AG09309 (cell line): ENCODE results near the gene CLDND2.

Experiments used
- DNase-seq: peaks from one replicate; pipeline ENCODE4 v3.0.0-alpha.2; 2010; ENCODE audit warnings: low read depth
- H3K4me3 ChIP-seq: 2 replicates; pipeline ENCODE4 v1.5.1; 2011; ENCODE audit warnings: mild to moderate bottlenecking, low read depth, low read length, moderate library complexity; ENCODE audit not compliant: control insufficient read depth
- TF ChIP-seq, protein P1 (sequence below): IDR thresholded peaks from 2 replicates; pipeline ENCODE4 v1.5.1; 2011; ENCODE audit warnings: mild to moderate bottlenecking, low read depth, low read length, inconsistent platforms; ENCODE audit not compliant: insufficient read depth, control insufficient read depth; ENCODE audit errors: missing control alignments

CLDND2 gene

DNA sequence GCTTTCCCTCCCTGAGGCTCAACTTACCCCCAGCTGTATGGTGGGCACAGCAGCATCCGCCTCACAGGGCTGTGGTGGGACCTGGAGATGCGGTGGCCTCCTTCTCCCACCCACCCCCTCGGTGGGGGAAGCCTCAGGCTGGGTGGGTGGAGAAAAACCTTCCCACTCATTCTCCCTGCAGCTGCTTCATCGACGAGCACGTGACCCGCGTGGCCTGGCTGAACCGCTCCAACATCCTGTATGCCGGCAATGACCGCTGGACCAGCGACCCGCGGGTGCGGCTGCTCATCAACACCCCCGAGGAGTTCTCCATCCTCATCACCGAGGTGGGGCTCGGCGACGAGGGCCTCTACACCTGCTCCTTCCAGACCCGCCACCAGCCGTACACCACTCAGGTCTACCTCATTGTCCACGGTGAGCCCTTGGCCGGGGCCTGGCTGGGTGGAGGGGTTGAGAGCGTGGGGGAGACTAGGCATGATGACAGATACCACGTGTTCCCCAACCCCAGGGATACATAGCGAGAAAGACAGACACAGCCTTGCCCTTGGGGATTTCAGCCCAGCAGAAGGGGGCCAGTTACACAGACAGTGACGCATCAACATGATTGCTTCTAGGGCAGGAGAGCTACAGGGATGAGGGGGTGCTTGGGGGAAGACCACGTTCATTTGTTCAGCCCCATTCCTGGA, 45.2 kb downstream of the CLDND2 start:
- TF ChIP-seq, protein P1, sequence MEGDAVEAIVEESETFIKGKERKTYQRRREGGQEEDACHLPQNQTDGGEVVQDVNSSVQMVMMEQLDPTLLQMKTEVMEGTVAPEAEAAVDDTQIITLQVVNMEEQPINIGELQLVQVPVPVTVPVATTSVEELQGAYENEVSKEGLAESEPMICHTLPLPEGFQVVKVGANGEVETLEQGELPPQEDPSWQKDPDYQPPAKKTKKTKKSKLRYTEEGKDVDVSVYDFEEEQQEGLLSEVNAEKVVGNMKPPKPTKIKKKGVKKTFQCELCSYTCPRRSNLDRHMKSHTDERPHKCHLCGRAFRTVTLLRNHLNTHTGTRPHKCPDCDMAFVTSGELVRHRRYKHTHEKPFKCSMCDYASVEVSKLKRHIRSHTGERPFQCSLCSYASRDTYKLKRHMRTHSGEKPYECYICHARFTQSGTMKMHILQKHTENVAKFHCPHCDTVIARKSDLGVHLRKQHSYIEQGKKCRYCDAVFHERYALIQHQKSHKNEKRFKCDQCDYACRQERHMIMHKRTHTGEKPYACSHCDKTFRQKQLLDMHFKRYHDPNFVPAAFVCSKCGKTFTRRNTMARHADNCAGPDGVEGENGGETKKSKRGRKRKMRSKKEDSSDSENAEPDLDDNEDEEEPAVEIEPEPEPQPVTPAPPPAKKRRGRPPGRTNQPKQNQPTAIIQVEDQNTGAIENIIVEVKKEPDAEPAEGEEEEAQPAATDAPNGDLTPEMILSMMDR = no peak

DNA sequence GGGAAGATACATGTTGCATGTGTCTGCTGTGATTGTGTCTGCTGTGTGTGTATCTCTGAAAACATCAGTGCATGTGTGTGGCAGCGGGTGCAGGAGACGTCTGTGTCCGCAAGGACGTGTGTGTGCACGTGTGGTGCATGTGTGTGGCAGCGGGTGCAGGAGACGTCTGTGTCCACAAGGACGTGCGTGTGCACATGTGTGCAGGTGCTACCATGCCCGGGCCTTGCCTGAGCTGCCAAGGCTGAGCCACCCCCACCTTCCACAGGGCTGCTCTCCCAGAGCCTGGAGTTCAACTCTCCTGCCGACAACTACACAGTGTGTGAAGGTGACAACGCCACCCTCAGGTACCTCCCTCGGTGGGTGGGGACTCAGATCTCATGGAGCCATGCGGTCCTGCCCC, 47.0 kb downstream of the CLDND2 start:
- TF ChIP-seq, protein P1 = no peak
- H3K4me3 ChIP-seq = no peak overlapping the region
- DNase-seq = no peak

More for the DNA sequence above, 45.2 kb downstream of the CLDND2 start:
- no peak overlapping the region for H3K4me3 ChIP-seq
- no peak for DNase-seq

DNA sequence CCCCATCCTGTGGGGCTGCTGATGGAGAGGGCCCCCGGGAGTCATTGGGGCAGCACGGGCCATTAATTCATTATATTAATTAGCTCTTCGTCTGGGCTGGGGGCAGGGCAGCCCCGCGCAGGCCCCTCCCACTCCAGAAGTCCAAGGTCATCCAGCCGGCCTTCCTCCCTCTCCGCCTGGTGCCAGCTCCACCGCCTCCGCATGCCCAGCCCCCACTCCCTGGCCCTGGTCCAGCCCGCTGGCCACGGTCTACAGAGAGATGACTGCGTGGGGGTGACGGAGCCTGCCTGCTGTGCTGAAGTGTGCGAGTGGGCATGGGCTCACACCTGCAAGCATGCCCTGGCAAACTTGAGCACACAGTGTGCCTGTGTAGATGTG, 48.5 kb downstream of the CLDND2 start:
- no peak for DNase-seq
- TF ChIP-seq, protein P1 = no peak
- no peak overlapping the region for H3K4me3 ChIP-seq

DNA sequence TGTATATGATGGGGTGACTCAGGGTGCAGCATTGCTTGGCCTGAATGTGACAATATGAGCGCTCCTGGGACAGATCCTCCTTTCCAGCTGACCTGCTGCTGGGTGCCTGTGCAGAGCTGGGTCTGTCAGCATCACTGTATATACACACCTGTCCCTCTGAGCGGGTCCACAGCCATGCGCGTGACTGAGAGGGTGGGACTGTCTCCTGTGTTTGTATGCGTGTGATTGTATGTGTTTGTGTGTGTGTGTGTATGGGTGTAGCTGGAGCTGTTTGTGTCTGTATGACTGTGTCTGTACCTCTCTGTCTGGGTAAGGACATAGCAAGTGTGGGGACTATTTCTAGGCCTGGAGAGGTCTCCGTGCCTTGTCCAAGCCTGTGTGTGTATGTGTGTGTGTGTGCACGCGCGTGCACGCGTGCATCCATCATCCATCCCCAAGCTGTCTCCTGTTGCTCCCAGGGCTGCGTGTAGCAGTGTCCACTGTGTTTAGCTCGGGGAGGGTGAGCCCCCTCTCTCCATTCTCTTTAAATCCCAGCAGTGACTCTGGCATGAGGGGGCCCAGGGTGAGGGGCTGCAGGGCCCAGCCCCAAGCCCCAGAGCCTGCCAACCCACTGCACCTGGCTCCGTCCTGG, 49.0 kb downstream of the CLDND2 start:
- H3K4me3 ChIP-seq = no peak overlapping the region
- no peak for DNase-seq
- TF ChIP-seq, protein P1 = no peak

DNA sequence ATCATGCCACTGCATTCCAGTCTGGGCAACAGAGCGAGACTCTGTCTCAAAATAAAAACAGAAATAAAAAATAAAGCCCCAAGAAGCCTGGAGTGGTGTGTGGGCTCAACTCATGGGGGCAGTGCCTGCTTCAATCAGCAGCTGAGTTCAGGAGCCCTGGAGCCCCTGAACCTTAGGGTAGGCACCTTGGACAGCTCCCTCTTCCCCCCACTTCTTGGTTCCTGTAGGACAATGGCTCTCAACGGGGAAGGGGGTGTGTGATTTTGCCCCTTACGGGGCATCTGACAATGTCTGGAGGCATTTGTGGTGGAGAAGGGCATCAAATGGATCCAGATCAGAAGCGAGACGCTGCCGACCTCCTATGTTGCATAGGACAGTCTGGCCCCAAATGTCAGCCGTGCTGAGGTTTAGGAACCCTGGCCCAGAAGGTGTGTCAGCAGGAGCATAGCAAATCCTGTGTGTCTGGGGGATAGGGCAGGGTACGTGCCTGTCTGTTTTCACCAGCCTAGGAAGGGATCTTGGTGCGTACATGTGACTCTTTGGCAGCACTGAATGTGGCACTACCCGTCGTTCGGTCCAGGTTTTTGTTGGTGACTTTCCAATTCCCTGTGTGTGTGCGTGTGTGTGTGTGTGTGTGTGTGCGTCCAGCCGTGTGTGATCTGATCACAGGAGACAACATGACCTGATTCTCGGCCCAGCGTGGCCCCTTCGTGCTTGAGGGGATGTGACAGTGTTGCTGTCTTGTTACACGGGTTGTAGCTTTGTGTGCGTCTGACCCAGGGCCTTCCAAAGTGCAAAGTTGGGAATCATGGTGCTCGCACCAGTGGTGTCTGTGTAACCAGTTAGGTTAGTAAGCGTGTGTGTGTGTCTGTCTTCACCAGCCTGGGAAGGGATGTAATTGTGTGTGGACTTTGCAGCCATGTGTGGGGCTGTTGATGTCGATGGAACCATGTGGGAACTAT, 49.8 kb downstream of the CLDND2 start:
- TF ChIP-seq, protein P1 = no peak
- H3K4me3 ChIP-seq = no peak overlapping the region
- no peak for DNase-seq

DNA sequence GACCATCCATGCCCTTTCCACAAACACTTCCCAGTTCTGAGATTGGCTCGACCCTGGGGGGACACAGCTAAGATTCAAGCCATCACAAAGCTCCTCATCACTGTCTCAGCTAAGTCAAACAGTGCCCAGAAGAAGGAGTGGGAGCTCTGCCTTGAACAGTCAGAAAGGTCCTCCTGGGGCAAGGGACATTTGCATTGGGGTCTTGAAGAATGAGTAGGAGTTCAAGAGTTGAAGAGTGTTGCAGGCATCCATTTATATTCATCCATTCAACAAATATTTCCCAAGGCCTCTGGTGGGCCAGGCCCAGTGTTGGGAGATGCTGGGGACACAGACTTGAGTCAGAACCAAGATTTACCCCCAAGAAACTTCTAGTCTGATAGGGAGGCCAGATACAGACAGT, 50.8 kb downstream of the CLDND2 start:
- TF ChIP-seq, protein P1 = no peak
- no peak for DNase-seq
- H3K4me3 ChIP-seq = no peak overlapping the region
